ENCODE measurements around the gene KCTD4.
A peak's percentile ranks its signal among the peaks of the same experiment; 100 is the strongest.

Gene KCTD4

DNA sequence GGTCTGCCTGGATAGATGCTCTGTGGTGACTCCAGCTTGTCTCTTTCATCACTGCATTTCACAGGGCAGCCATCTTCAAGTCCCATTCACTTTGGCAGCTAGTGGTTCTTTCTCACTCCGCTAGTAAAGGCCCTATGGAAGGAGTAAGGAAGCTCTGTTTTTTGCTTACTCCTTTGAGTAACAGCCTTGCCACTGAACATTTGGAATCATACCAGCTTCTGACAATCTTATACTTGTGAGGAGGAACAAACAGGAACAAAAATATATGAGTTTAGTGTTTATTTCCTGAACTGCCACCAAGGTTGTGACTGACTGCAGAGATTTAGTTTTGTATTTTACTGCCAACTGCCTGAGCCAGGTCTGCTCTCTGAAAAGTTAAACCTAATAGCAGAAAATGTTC is 38.7 kb downstream of the KCTD4 start:
- no peak for TF ChIP-seq CTCF (IDR thresholded peaks at IDR 0.05)
- no peak for TF ChIP-seq ZFX (IDR thresholded peaks at IDR 0.05; ENCODE audit: borderline replicate concordance)
- no peak overlapping the region for H3K27ac ChIP-seq

GRCh38 chr13:45156565-45157361 is 44.1 kb downstream of the KCTD4 start:
- TF ChIP-seq CTCF (IDR thresholded peaks at IDR 0.05): no peak
- no peak for TF ChIP-seq ZFX (IDR thresholded peaks at IDR 0.05; ENCODE audit: borderline replicate concordance)
- no peak overlapping the region for H3K27ac ChIP-seq

GRCh38 chr13:45149964-45150363 is 50.9 kb downstream of the KCTD4 start:
- no peak overlapping the region for H3K27ac ChIP-seq
- TF ChIP-seq ZFX (IDR thresholded peaks at IDR 0.05; ENCODE audit: borderline replicate concordance): no peak
- TF ChIP-seq CTCF (IDR thresholded peaks at IDR 0.05): no peak

DNA sequence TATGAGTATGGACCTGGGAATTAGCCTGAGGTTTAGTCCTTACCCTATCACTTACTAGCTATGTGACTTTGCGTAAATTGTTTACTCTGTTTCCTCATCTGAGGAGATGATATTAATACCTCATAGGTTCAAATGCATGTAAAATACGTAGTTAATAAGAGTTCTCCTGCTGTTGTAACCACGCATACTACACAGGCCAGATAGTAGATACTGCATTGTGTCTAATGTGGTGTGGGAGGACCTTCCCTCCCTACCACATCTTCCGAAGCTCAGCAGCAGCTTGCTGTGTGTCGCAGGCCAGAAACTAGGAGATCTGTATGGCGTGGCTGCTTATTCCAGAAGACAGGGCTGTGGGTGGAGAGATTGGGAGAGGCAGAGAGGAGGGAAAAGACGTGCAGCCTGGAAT is 57.5 kb downstream of the KCTD4 start:
- peak overlapping the region; percentile 51 for H3K27ac ChIP-seq
- TF ChIP-seq ZFX (IDR thresholded peaks at IDR 0.05; ENCODE audit: borderline replicate concordance) (no peak), CTCF (IDR thresholded peaks at IDR 0.05) (no peak)
